ENCODE data around the gene ABCC5.

DNA sequence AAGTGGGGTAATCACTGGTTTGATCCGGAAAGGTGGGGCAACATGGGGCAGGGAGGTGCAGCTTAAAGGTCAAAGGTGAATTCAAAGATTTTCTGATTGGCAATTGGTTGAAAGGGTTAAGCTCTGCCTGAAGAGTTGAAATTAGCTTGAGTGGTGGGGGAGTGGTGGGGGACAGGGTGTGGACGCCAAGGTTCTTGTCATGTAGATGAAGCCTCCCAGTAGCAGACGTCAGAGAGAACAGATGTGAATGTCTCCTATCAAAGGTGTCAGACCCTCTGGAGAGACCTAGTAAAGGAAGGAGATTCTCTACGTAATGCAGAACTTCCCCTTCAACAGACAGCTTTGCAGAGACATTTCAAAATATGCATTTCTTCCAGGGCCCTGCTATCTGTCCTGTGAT, 62.8 kb downstream of the ABCC5 start:
- TF ChIP-seq, protein P1, sequence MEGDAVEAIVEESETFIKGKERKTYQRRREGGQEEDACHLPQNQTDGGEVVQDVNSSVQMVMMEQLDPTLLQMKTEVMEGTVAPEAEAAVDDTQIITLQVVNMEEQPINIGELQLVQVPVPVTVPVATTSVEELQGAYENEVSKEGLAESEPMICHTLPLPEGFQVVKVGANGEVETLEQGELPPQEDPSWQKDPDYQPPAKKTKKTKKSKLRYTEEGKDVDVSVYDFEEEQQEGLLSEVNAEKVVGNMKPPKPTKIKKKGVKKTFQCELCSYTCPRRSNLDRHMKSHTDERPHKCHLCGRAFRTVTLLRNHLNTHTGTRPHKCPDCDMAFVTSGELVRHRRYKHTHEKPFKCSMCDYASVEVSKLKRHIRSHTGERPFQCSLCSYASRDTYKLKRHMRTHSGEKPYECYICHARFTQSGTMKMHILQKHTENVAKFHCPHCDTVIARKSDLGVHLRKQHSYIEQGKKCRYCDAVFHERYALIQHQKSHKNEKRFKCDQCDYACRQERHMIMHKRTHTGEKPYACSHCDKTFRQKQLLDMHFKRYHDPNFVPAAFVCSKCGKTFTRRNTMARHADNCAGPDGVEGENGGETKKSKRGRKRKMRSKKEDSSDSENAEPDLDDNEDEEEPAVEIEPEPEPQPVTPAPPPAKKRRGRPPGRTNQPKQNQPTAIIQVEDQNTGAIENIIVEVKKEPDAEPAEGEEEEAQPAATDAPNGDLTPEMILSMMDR (IDR thresholded peaks at IDR 0.05; ENCODE audit: insufficient read depth, low read depth, low read length): no peak
- TF ChIP-seq EZH2 (IDR thresholded peaks at IDR 0.05; ENCODE audit: insufficient read depth, low read length): no peak

Data from astrocyte (in vitro differentiated cells and primary cell).